DND-41 (cell line): ENCODE results near the gene MAT2A.
A peak's percentile ranks its signal among the peaks of the same experiment; 100 is the strongest.

Experiments
- ATAC-seq: fragments of 200-7000 bp; cut with Tn5 transposase; 3 replicates; pipeline ENCODE4 v1.9.1; 2021; ENCODE audit warnings: low read depth; ENCODE audit not compliant: insufficient read depth
- DNase-seq: peaks from one replicate; pipeline ENCODE4 v3.0.0-alpha.2; 2020
- H2AFZ ChIP-seq: 2 replicates; pipeline ENCODE4 v1.6.0; 2012; ENCODE audit warnings: low read depth, low read length
- H3K27ac ChIP-seq: 2 replicates; pipeline ENCODE4 v1.5.1; 2012; ENCODE audit warnings: low read length, inconsistent platforms
- H3K27me3 ChIP-seq: fragments of 200-600 bp; sonication (generic); 2 replicates; pipeline ENCODE4 v1.6.0; 2012; ENCODE audit warnings: low read length, mild to moderate bottlenecking, inconsistent platforms; ENCODE audit not compliant: insufficient read depth, poor library complexity
- H3K36me3 ChIP-seq: 2 replicates; pipeline ENCODE4 v1.5.1; 2012; ENCODE audit warnings: low read length, inconsistent platforms; ENCODE audit not compliant: insufficient read depth
- H3K4me1 ChIP-seq: 2 replicates; pipeline ENCODE4 v1.5.1; 2012; ENCODE audit warnings: mild to moderate bottlenecking, low read length; ENCODE audit not compliant: insufficient read depth
- H3K4me2 ChIP-seq: 2 replicates; pipeline ENCODE4 v1.6.0; 2012; ENCODE audit warnings: mild to moderate bottlenecking, moderate library complexity, low read length, inconsistent platforms; ENCODE audit not compliant: insufficient read depth
- H3K4me3 ChIP-seq, 2 experiments: fragments of 200-600 bp in 1 of 2; shearing (Covaris generic) in 1 of 2; 2 replicates each; pipeline ENCODE4 v1.5.1; 2012 to 2016; ENCODE audit warnings: inconsistent platforms in 2 of 2, low read length in 2 of 2, mild to moderate bottlenecking in 2 of 2, low read depth in 1 of 2, moderate library complexity in 1 of 2
- H3K79me2 ChIP-seq: 2 replicates; pipeline ENCODE4 v1.6.0; 2012; ENCODE audit warnings: low read length, inconsistent platforms; ENCODE audit not compliant: insufficient read depth
- H3K9ac ChIP-seq: 2 replicates; pipeline ENCODE4 v1.6.0; 2012; ENCODE audit warnings: low read depth, mild to moderate bottlenecking, inconsistent platforms, low read length, moderate library complexity
- H3K9me3 ChIP-seq: 2 replicates; pipeline ENCODE4 v1.5.1; 2012; ENCODE audit warnings: low read length, moderate library complexity, mild to moderate bottlenecking, inconsistent platforms; ENCODE audit not compliant: insufficient read depth, severe bottlenecking
- H4K20me1 ChIP-seq: 2 replicates; pipeline ENCODE4 v1.6.0; 2012; ENCODE audit warnings: low read length; ENCODE audit not compliant: insufficient read depth
- CTCF ChIP-seq: IDR thresholded peaks from 2 replicates; pipeline ENCODE4 v1.5.1; 2012; ENCODE audit warnings: borderline replicate concordance, low read length, moderate library complexity, mild to moderate bottlenecking; ENCODE audit not compliant: poor library complexity, severe bottlenecking; ENCODE audit errors: extremely low read depth
- EZH2 ChIP-seq: IDR thresholded peaks from 3 replicates; pipeline ENCODE4 v1.6.1; 2012; ENCODE audit warnings: borderline replicate concordance, low read depth, mild to moderate bottlenecking, moderate library complexity, low read length, inconsistent platforms; ENCODE audit not compliant: severe bottlenecking

MAT2A gene

GRCh38 chr2:85545780-85546240, 6.8 kb downstream of the MAT2A start:
- Histone ChIP-seq H3K4me1 (peaks cover 22% of the 10 kb centered on the region), H3K27ac (no peak overlapping the region)

GRCh38 chr2:85547089-85547858, 8.3 kb downstream of the MAT2A start:
- Histone ChIP-seq H3K9me3 (no peaks in the 10 kb centered on the region), H3K36me3 (peaks cover 69% of the 10 kb centered on the region), H3K27ac (no peak overlapping the region), H3K9ac (no peak overlapping the region), H4K20me1 (peaks cover 25% of the 10 kb centered on the region), H3K79me2 (peaks cover 12% of the 10 kb centered on the region), H2AFZ (no peak overlapping the region), H3K4me1 (peaks cover 7% of the 10 kb centered on the region), H3K4me3 (no peak overlapping the region), H3K4me2 (no peak overlapping the region), H3K27me3 (no peaks in the 10 kb centered on the region)
- DNase-seq (peak; percentile 28), ATAC-seq (peak; percentile 6; the same call in 2 of the 3 replicates)
- no peak for TF ChIP-seq EZH2
- TF ChIP-seq CTCF: no peak

More at GRCh38 chr2:85545780-85546240, 6.8 kb downstream of the MAT2A start:
- Histone ChIP-seq H3K9ac (no peak overlapping the region), H3K27me3 (no peaks in the 10 kb centered on the region), H2AFZ (no peak overlapping the region), H4K20me1 (peaks cover 40% of the 10 kb centered on the region), H3K79me2 (peaks cover 25% of the 10 kb centered on the region), H3K36me3 (peaks cover 69% of the 10 kb centered on the region), H3K9me3 (no peaks in the 10 kb centered on the region), H3K4me2 (no peak overlapping the region), H3K4me3 (no peak overlapping the region)
- DNase-seq: no peak
- no peak for TF ChIP-seq CTCF
- no peak for TF ChIP-seq EZH2
- ATAC-seq: peak; percentile 39

- H2AFZ ChIP-seq: no peak overlapping the region
- DNase-seq: no peak
- no peaks in the 10 kb centered on the region for H3K4me1 ChIP-seq
- H3K36me3 ChIP-seq: peaks cover 69% of the 10 kb centered on the region
- H3K9ac ChIP-seq: no peak overlapping the region
- TF ChIP-seq EZH2: no peak
- TF ChIP-seq CTCF: no peak
- H3K4me3 ChIP-seq: no peak overlapping the region
- no peak overlapping the region for H3K4me2 ChIP-seq
- H3K27me3 ChIP-seq: no peaks in the 10 kb centered on the region
- no peak overlapping the region for H3K27ac ChIP-seq
- peaks cover 4% of the 10 kb centered on the region for H3K79me2 ChIP-seq
- ATAC-seq: no peak
- peaks cover 18% of the 10 kb centered on the region; the same call in 1 of the 2 replicates for H4K20me1 ChIP-seq
- no peaks in the 10 kb centered on the region for H3K9me3 ChIP-seq
These were observed 9.1 kb downstream of the MAT2A start for GRCh38 chr2:85547859-85548607.
